NT2/D1 (cell line): Measurements from ENCODE around the gene BTLA.
"Not testable (repeated sequence)": the region's sequence is repeated elsewhere in the genome, so short reads cannot be mapped to it uniquely, and the experiment has no call there.

Experiments used
- SUZ12 ChIP-seq: IDR thresholded peaks from 2 replicates; pipeline ENCODE4 v1.6.1; 2011; ENCODE audit not compliant: insufficient read length, insufficient read depth; ENCODE audit errors: extremely low read depth
- YY1 ChIP-seq: IDR thresholded peaks from 2 replicates; pipeline ENCODE4 v1.6.1; 2011; ENCODE audit not compliant: insufficient read length, insufficient read depth
- ZNF274 ChIP-seq: IDR thresholded peaks from 2 replicates; pipeline ENCODE4 v1.6.1; 2011; ENCODE audit warnings: mild to moderate bottlenecking, low read depth, low read length

DNA sequence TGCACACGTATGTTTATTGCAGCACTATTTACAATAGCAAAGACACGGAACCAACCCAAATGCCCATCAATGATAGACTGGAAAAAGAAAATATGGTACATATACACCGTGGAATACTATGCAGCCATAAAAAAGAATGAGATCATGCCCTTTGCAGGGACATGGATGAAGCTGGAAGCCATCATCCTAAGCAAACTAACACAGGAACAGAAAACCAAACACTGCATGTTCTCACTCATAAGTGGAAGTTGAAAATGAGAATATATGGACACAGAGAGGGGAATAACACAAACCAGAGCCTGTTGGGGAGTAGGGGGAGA, 4.9 kb downstream of the BTLA start:
- TF ChIP-seq YY1, ZNF274, SUZ12: not testable (repeated sequence)
